WERI-Rb-1 (cell line): ENCODE results near the gene UBXN7.
A peak's percentile ranks its signal among the peaks of the same experiment; 100 is the strongest.
"Not testable (repeated sequence)": the region's sequence is repeated elsewhere in the genome, so short reads cannot be mapped to it uniquely, and the experiment has no call there.

ENCODE experiments used
- DNase-seq: peaks from one replicate; pipeline ENCODE4 v3.0.0-alpha.2; 2020
- H3K27ac ChIP-seq: fragments of 250-450 bp; sonication (Bioruptor Pico); 2 replicates; pipeline ENCODE4 v1.5.1; 2020; ENCODE audit warnings: mild to moderate bottlenecking, moderate library complexity
- H3K27me3 ChIP-seq: fragments of 250-450 bp; sonication (Bioruptor Pico); 2 replicates; pipeline ENCODE4 v1.5.1; 2021; ENCODE audit warnings: mild to moderate bottlenecking, low read depth, moderate library complexity; ENCODE audit not compliant: insufficient read depth, severe bottlenecking
- H3K36me3 ChIP-seq: fragments of 250-450 bp; sonication (Bioruptor Pico); 2 replicates; pipeline ENCODE4 v1.5.1; 2020; ENCODE audit warnings: mild to moderate bottlenecking, moderate library complexity
- H3K4me3 ChIP-seq: 2 replicates; pipeline ENCODE4 v1.5.1; 2011; ENCODE audit warnings: low read depth, mild to moderate bottlenecking, control low read depth, low read length
- H3K9me3 ChIP-seq: fragments of 250-450 bp; sonication (Bioruptor Pico); 2 replicates; pipeline ENCODE4 v1.5.1; 2021; ENCODE audit warnings: mild to moderate bottlenecking, moderate library complexity; ENCODE audit not compliant: severe bottlenecking
- TF ChIP-seq, protein P1 (sequence below): IDR thresholded peaks from 2 replicates; pipeline ENCODE4 v1.5.1; 2011; ENCODE audit warnings: low read depth, mild to moderate bottlenecking, control low read depth, inconsistent platforms, low read length

Gene UBXN7, protein sequence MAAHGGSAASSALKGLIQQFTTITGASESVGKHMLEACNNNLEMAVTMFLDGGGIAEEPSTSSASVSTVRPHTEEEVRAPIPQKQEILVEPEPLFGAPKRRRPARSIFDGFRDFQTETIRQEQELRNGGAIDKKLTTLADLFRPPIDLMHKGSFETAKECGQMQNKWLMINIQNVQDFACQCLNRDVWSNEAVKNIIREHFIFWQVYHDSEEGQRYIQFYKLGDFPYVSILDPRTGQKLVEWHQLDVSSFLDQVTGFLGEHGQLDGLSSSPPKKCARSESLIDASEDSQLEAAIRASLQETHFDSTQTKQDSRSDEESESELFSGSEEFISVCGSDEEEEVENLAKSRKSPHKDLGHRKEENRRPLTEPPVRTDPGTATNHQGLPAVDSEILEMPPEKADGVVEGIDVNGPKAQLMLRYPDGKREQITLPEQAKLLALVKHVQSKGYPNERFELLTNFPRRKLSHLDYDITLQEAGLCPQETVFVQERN

DNA sequence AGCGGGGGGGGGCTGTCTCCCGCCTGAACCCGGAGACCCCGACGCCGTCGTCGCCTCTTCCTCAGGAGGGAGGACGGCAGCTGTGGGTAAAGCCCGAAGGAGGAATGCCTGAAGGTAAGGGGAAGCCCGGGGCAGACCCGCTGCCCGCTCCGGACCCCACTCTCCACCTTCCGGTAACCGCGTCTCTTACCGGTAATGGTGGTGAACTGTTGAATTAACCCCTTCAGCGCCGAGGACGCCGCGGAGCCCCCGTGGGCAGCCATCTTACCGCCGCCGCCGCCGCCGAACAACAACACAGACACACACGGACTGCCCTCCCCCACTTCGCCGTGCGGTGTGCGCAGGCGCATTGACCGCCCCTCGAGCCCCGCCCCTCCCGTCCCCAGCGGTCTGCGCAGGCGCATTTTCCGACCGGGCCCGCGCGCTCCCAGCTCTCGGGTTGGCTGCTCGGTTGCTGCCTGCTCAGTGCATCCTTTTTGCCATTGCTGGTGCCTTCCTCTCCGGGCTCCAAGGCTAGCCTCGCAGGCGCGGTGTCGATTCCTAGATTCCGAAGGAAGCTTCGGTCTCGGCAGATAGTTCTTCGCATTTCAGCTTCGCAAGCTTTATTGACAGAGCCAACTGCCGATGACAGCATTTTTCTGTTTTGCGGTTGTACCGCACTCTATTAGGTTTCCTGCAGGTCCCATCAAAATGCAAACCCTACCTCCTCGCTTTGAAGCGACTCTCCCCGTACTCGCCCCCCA, at the start of gene UBXN7:
Gene UBXN7, minus strand, starts transcription at position 291 of the 743 bp plus-strand sequence. Its CDS starts 28 bp downstream, at position 263.
- TF ChIP-seq, protein P1, sequence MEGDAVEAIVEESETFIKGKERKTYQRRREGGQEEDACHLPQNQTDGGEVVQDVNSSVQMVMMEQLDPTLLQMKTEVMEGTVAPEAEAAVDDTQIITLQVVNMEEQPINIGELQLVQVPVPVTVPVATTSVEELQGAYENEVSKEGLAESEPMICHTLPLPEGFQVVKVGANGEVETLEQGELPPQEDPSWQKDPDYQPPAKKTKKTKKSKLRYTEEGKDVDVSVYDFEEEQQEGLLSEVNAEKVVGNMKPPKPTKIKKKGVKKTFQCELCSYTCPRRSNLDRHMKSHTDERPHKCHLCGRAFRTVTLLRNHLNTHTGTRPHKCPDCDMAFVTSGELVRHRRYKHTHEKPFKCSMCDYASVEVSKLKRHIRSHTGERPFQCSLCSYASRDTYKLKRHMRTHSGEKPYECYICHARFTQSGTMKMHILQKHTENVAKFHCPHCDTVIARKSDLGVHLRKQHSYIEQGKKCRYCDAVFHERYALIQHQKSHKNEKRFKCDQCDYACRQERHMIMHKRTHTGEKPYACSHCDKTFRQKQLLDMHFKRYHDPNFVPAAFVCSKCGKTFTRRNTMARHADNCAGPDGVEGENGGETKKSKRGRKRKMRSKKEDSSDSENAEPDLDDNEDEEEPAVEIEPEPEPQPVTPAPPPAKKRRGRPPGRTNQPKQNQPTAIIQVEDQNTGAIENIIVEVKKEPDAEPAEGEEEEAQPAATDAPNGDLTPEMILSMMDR, result no peak
- Histone ChIP-seq H3K9me3 (no peaks in the 10 kb centered on the region), H3K36me3 (no peaks in the 10 kb centered on the region), H3K27me3 (no peaks in the 10 kb centered on the region), H3K27ac (peak within 1 kb of the TSS; percentile 89), H3K4me3 (peak within 1 kb of the TSS; percentile 77)
- DNase-seq, result peak; percentile 86

DNA sequence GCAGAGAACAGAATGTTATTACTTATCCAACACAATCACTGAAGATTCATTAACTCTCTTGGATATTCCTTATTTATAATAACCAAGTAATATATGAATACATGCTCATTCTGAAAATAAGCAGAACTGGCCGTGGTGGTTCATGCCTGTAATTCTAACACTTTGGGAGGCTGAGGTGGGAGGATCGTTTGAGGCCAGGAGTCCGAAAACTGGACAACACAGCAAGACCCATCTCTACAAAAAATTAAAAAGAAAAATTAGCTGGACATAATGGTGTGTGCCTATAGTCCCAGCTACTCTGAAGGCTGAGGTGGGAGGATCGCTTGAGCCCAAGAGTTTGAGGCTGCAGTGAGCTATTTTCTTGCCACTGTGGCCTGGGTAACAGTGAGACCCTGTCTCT, 45.5 kb upstream of the UBXN7 start:
- no peaks in the 10 kb centered on the region for H3K27me3 ChIP-seq
- TF ChIP-seq, protein P1, result no peak
- peaks cover 5% of the 10 kb centered on the region; the same call in 1 of the 2 replicates for H3K36me3 ChIP-seq
- H3K4me3 ChIP-seq, result no peak overlapping the region
- H3K9me3 ChIP-seq, result no peaks in the 10 kb centered on the region
- H3K27ac ChIP-seq, result no peak overlapping the region
- no peak for DNase-seq

DNA sequence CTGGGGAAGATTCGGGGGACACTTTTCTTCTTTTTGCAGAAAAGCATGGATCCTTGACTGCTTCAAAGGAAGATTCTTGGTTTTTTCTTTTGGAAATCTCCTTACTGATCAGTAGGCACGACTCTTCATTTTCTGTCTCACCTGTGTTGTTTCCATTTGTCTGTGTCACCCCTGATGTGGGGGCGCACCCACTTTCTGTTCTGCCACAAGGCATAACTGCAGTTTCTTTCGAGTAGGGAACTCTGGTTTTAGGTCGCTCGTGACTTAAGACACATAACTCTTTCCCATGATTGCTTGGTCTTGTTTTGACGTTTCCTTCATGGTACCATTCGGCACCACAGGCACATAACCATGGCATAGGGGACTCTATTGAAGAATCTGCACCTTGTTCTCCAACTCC, 40.1 kb upstream of the UBXN7 start:
- Histone ChIP-seq H3K4me3 (no peak overlapping the region), H3K36me3 (peaks cover 5% of the 10 kb centered on the region; the same call in 1 of the 2 replicates), H3K27me3 (no peaks in the 10 kb centered on the region), H3K9me3 (no peaks in the 10 kb centered on the region), H3K27ac (no peak overlapping the region)
- TF ChIP-seq, protein P1, result no peak
- DNase-seq, result no peak

DNA sequence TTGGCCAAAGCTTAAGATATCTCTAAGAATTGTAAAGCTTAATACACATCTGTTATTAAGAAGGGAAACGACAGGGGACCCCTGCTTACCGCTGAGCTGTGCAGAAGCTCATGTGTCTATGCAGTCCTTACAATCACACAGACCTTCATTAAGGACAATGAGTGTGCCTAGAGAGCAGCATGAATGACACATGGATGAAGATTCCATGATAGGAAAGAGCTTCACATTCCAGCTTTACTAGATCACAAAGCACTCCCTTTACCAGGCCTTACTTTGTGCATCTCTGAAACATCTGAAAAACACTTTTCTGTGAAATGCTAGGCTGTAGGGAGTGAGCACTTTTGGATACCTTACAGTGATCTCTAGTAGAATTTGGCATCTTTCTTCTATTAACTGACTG, 39.3 kb upstream of the UBXN7 start:
- no peak for DNase-seq
- no peaks in the 10 kb centered on the region for H3K9me3 ChIP-seq
- H3K27me3 ChIP-seq, result no peaks in the 10 kb centered on the region
- H3K36me3 ChIP-seq, result peaks cover 2% of the 10 kb centered on the region; the same call in 1 of the 2 replicates
- TF ChIP-seq, protein P1, result no peak
- H3K27ac ChIP-seq, result no peak overlapping the region
- no peak overlapping the region for H3K4me3 ChIP-seq

DNA sequence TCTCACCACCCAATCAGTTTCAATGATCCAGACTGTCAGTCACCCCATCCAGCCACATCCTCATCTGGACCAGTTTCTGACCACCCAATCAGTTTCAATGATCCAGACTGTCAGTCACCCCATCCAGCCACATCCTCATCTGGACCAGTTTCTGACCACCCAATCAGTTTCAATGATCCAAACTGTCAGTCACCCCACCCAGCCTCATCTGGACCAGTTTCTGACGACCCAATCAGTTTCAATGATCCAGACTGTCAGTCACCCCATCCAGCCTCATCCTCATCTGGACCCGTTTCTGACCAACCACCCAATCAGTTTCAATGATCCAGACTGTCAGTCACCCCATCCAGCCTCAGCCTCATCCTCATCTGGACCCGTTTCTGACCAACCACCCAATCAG, 38.0 kb upstream of the UBXN7 start:
- not testable (repeated sequence) for H3K27ac ChIP-seq, H3K4me3 ChIP-seq, DNase-seq, H3K36me3 ChIP-seq, H3K27me3 ChIP-seq, H3K9me3 ChIP-seq

DNA sequence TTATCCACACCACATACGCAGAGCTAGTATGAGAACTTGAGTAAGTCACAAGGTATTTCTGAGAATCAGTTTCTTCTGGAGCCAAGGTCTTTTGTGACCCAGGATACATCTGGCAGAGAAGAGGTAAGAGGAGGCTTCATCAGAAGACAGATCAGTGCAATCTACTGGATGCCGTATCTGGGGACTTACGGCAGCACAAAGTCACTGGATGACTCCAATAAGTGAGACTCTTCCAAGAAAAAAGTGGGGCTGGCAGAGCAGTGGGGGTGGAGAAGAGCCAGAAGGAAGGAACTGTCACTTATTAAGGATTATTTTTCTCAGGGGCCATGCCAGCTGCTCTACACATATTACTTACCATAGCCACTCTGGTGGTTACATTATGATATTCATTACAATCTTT, 31.6 kb upstream of the UBXN7 start:
- Histone ChIP-seq H3K27me3 (no peaks in the 10 kb centered on the region), H3K27ac (no peak overlapping the region), H3K36me3 (no peaks in the 10 kb centered on the region), H3K4me3 (no peak overlapping the region), H3K9me3 (no peaks in the 10 kb centered on the region)
- TF ChIP-seq, protein P1, result no peak
- DNase-seq, result no peak
